Stimulated activated CD4-positive, alpha-beta T cell treated with anti-CD3 and anti-CD28 coated beads, TNF-alpha, amount 100 ng/mL, for 48 hours (primary cell): ENCODE data around the gene UBE2E1.
"Not testable (repeated sequence)": the region's sequence is repeated elsewhere in the genome, so short reads cannot be mapped to it uniquely, and the experiment has no call there.

Source experiments
- DNase-seq, 3 donors: peaks; one replicate each; pipeline ENCODE4 v3.0.0-alpha.2; 2020; ENCODE audit warnings: low read depth in 3 of 3

UBE2E1 gene

DNA sequence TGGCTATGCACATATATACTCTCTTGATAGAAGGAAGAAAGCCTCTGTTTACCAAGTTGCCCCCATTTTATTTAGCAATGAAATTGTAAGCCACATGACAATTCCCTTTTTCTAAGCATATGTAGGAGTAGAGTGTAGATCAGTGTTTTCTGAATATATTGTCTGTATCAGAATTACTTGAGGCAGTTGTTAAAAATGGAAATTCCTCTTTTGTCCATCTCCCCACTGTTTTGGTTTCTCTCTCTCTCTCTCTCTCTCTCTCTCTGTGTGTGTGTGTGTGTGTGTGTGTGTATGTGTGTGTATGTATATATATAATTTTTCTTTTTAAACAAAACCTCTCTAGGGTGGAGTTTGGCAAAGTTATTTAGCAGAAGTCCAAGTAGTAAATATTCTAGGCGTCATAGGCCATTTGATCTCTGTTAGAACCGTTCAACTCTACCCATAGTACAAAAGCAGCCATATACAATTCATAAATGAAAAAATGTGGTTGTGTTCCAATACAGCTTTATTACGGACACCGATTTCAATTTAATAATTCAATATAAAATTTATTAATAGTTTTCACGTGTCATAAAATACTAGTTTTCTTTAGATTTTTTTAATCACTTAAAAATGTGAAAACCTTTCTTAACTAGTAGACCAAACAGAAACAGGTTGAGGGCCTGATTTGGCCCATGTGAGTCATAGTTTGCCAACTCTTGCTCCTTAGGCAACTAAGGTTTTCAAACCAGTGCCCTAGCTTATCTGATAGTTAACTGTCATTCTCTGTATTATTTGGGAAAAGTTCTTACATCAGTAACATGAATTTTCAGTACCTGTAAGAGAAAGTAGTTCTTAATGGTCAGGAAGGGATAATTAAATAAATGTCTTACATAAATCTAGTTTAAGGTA lies 39.8 kb downstream of the UBE2E1 start:
- no peak for DNase-seq

DNA sequence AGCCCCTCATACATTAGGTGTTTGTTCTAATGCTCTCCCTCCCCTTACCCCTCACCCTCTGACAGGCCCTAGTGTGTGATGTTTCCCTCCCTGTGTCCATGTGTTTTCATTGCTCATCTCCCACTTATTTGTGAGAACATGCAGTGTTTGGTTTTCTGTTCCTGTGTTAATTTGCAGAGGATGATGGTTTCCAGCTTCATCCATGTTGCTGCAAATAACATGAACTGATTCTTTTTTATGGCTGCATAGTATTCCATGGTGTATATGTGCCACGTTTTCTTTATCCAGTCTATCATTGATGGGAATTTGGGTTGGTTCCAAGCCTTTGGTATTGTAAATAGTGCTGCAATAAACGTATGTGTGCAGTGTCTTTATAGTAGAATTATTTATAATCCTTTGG lies 43.7 kb downstream of the UBE2E1 start:
- not testable (repeated sequence) for DNase-seq

DNA sequence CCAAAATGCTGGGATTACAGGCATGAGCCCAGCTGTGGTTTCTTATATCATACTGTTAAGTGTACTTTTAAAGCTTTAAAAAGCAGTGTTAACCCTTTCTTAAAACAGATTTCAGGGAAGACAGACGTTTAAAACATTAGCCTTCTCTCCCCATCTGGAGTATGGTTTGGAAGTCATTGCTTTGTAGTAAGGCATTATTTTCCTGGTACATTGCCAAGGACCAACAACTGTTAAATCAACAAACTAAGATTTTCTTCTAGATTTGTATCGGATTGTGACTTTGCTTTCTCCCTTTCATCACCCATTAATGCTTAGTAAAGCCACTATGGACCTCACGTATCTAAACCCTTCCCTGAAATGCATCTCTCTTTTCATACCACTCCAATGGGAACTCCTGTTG lies 50.5 kb downstream of the UBE2E1 start:
- no peak for DNase-seq

DNA sequence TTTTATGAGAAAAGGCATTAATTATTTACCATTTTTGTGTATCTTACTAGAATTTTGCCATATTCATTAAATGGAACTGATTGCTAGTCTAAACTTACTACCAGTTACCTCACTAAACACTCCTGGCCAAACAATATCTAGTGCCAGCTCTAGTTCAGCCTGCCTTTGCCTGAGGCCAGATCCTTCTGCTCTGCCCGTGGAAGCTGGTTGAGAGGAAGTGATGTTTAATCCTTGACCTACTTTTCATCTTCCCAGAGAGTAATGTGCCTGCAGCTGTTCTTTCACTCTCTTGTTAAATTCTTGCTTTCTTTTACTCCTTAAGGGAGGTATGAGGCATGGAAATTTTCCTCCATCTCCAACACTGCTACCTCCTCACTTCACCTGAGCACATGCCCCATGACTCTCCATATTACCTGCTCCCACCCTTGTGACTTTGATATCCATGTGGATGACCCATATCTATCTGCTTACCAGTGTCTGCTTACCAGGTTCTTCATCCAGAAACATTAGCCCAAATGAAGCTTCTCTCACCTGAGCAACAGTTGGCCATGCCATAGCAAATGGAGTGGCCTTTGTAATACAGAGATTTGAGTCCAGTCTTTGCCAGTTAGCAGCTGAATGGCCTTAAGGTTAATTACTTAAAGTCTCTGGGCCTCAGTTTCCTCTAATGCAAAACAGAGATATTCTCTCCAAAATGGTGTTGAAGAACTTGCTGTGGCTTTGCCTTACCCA lies 53.4 kb downstream of the UBE2E1 start:
- DNase-seq = no peak

DNA sequence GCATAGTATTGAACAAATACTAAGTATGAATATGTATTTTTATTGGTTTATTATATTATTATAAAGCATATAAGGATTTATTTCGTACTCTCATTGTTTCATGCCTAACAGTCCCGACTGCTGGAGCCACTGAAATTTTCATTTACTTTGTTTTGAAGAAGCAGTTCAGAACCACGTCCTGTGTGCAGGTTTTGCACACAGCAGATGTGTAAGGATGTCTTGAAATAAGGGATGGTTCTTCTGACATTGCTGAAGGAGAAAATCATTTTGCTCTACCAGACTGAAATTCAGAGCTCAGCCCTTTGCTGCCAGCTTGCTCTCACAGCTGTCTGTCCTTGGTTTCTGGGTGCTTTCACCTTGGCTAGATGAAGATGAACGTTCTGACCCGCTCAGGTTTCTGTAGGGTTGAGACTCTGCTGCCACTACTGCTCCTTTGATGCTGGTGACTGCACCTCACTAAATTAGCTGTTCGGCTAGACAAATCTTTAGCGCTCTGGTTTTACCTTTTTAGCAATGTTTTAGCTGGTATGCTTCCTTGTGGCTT lies 54.2 kb downstream of the UBE2E1 start:
- DNase-seq = no peak

DNA sequence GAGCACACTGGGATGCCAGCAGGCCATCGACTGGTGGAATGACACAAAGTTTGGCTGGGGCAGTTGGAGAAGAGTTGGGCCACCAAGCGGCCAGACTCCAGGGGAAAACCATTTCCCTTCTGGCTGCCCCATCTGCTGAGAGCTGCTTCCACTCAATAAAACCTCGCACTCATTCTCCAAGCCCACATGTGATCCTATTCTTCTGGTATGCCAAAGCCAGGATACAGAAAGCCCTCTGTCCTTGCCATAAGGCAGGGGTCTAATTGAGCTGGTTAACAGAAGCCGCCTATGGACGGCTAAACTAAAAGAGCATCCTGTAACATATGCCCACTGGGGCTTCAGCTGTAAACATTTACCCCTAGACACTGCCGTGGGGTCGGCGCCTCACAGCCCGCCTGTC lies 55.9 kb downstream of the UBE2E1 start:
- no peak for DNase-seq

DNA sequence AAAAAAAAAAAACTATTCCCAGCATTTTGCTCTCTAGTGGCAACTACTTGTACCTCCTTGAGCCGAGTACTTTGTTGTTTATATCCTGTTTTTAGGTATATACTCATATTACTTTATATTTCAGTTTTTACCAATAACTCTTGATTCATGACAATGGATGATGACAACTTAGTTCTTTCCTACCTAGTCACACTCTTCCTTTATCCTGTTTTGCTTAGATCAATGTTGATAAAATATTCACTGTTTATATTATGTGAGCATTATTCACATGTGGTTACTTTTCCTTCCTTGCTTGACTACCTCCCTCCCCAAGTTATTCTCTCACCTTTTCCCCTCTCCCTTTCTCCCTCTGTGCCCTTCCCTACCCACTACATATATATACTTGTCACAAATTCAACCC lies 57.3 kb downstream of the UBE2E1 start:
- no peak for DNase-seq

DNA sequence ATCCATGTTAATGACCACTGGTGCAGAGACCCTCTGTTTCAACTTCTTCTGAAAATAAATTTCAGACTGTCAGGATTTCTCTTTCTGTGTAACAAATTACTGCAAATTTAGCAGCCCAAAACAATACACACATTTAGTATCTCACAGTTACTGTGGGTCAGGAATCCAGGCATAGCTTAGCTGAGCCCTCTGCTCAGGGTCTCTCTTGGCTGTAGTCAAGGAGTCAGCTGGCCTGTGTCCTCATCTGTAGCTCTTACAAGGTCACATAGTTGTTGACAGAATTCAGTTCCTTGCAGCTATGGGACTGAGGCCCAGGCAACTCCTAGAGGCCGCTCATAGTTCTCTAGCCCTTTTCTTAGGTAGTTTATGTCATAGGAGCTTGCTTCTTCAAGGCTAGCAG lies 59.2 kb downstream of the UBE2E1 start:
- DNase-seq = no peak

DNA sequence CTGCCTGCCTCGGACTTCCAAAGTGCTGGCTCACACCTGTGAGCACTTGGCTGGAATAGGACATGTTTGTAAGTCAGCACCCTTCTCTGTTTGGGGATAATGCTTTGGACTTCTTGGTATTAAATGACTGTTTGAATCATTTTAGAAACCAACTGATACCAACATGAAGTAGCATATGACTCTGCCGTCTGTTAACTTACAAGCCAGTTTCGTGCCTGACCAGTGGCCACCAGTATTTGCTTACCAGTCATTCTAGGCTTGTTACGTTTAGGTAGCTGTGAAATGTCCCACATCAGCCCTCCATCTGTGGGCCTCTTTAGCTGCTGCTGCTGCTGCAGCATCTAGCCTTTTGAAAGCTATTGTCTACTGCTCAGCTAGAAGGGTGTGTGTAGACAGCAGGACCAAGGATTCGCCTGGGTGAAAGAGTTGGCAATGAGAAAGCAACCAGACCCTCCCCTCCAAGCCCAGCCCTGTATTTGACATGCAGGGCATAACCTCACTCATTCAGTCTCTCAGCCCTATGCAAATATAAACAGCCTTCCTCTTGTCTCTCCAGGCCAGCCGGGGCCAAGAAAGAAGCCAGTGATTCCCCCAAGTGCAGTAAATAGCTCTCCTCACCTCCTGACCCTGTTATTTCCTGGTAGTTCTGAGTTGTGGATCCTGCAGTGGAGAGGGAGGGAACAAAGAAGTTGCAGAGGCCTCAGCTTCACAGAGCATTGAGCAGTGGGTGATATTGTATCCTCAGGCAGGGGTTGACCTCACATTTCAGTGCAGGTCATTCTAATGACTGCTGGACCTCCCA lies 60.0 kb downstream of the UBE2E1 start:
- no peak for DNase-seq

DNA sequence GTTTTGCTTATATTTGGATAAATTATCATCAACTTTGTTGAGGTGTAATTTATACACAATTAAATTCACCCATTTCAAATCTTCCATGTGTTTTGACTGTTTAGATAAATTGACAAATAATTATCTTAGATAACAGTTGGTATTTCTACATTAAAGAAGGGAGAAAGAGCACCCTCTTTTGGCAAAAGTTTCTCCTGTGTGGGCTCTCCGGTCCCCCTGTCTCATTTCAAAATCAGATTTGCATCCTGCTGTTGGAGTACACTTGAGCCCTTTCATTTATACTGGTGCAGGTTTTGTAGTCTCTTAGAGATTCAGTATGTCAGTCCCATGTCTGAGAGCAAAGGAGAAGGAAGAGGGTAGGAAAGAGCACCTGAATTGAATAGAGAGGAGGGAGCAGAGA lies 61.6 kb downstream of the UBE2E1 start:
- DNase-seq = no peak

DNA sequence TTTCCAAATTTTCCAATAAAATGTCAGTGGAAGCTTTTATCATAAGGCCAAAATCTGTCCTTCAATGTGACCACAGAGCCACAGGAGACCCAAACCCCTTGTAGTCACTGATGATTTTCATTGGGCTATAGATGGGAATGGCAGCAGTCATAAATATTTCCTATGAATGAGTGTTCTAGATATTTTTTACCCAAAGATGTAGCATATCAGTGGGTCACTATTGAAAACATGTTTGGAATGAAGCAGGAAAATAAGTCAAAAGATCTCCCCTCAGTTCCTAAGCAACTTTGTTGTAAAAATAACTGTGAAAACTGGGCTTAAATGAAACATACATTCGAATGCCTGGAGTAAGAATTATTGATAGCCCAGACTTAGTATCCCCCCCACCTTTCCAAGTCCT lies 62.1 kb downstream of the UBE2E1 start:
- DNase-seq = no peak

DNA sequence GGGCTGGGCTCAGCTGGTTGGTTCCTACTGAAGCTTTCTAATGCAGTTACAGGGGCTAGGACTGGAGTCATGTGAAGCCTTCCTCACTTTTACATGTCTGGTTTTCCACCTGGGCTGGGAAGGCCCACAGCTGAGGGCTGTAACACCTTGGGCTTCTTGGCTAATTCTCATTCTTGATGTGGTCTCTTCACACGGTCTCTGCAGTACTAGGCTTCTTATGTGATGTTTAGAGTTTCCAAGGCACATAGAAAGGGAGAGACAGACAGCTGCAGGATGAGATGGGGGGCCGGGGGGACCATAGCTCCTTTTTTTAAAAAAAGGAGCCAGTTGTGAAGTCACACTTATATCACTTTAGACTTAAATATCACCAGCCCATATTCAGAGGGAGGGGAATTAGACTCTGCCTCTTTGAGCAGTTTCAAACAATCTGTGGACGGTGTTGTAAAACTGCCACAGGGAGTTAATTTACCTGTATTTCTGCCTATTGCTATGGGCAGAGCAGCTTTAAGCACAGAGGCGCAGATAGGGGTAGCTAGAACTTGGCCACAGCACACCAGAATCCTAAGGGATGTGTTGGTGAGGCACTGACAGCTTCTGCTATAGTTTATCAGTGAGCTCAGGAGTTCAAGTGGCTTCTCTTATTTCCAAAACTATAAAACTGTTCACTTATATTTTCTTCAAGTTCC lies 64.4 kb downstream of the UBE2E1 start:
- DNase-seq = no peak

DNA sequence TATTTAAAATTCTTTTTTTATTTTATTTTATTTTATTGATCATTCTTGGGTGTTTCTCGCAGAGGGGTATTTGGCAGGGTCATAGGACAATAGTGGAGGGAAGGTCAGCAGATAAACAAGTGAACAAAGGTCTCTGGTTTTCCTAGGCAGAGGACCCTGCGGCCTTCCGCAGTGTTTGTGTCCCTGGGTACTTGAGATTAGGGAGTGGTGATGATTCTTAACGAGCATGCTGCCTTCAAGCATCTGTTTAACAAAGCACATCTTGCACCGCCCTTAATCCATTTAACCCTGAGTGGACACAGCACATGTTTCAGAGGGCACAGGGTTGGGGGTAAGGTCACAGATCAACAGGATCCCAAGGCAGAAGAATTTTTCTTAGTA lies 64.9 kb downstream of the UBE2E1 start:
- DNase-seq = not testable (repeated sequence)

DNA sequence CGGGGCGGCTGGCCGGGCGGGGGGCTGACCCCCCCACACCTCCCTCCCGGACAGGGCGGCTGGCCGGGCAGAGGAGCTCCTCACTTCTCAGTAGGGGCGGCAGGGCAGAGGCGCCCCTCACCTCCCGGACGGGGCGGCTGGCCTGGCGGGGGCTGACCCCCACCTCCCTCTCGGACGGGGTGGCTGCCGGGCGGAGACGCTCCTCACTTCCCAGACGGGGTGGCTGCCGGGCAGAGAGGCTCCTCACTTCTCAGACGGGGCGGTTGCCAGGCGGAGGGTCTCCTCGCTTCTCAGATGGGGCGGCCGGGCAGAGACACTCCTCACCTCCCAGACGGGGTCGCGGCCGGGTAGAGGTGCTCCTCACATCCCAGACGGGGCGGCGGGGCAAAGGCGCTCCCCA lies 65.6 kb downstream of the UBE2E1 start:
- not testable (repeated sequence) for DNase-seq

DNA sequence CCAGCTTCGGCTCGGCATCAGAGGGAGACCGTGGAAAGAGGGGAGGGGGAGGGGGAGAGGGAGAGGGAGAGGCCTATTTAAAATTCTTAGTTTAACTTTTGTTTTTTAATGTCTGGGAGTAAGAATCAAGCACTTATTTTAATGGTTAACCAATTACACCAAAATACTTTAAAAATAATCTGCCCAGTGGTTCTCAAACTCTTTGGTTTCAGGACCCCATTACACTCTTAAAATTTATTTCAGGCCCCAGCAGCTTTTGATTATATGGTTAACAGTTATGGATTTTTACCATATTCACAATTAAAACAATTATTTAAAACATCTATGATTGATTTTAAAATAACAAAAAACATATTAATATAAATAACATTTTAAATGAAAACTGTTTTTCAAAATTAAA lies 66.6 kb downstream of the UBE2E1 start:
- no peak for DNase-seq

DNA sequence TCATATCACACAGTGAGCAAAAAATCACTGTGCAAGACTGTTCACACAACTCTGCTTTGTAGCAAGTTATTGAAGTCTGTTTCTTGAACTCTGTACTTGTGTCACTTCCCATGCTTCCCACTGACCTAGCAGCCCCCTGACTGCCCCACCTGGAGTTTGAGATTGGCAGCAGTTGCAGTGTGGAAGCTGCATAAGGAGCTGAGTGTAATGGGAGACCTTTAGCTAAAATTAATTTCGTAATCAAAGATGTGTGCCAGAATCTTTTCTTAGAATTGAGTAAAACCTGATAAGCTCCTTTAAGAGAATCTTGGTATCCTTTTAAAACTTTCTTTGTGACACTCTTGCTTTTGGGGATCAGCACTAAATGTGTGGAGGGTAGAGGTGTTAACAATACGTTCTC lies 68.2 kb downstream of the UBE2E1 start:
- DNase-seq = no peak

DNA sequence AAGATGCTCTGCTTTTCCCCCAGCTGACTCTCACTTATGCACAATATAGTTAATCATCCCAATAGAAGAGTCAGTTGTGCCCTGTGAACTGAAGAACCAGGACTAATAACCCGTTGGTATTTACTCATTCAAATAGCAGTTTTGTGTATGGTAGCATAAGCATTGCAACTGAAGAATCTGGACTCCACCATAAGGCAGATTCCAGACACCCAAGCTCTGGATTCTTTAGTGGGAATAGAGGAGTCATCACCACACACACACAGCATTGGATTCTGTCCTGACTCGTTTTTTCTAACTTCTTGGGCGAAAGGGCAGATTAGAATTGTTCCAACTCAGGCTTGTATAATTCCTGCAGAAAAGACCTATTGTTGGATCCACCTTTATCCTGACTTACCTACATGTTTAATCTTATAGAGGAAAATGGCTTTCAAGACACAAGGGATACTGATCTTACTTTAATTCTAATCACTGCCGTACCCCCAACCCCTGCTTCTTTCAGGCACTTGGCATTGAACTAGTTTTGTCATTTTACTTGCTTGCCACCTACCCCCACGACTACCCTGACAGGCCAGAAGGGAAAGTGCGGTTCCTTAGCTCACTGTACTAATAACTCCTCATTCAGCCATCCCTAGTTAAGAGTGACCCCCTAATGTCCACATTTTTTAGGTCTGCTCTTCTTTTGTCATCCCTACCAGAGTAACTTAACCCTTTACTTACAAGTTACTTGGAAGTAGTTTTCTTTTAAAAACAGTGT lies 68.8 kb downstream of the UBE2E1 start:
- no peak for DNase-seq

DNA sequence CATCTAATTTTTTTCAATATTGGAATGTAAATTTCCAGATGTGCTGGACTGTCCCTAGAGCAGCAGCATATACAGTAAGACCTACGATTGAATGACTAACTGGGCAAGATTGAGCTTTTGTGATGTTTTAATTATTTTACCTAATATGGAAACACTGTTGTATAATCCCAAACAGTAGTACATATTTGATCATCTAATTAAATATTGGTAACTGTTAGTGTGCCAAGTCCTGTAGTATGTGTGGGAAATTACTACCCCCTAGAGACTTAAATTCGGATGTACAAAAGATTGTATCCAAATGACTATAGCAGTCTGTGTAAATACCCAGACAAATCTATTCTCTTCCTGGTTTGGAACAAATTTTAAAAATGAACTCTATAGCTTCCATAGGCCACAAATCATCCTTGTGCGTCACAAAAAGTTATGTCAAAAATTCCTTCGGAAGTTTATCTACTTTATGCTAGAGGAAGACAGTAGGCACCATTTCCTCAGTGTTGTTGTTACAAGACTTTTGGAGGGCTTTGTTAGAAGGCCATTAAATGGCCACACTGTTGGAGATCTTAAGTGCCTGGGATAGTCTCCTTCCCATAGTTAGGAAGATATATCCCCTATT lies 69.5 kb downstream of the UBE2E1 start:
- no peak for DNase-seq

DNA sequence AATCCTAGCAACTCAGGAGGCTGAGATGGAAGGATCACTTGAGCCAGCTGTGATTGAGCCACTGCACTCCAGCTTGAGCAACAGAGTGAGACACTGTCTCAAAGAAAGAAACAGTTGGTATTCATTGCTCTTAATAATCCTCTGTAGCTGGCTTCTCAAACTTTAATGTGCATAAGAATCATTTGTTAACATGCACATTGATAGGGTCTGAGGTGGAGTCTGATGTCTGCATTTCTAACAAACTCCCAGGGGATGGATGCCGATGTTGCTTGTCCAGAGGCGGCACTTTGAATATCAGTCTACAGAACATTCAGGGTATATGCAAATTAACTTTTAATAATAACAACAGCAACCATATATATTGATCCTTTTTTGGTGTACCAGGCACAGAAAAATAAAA lies 71.2 kb downstream of the UBE2E1 start:
- DNase-seq = no peak

DNA sequence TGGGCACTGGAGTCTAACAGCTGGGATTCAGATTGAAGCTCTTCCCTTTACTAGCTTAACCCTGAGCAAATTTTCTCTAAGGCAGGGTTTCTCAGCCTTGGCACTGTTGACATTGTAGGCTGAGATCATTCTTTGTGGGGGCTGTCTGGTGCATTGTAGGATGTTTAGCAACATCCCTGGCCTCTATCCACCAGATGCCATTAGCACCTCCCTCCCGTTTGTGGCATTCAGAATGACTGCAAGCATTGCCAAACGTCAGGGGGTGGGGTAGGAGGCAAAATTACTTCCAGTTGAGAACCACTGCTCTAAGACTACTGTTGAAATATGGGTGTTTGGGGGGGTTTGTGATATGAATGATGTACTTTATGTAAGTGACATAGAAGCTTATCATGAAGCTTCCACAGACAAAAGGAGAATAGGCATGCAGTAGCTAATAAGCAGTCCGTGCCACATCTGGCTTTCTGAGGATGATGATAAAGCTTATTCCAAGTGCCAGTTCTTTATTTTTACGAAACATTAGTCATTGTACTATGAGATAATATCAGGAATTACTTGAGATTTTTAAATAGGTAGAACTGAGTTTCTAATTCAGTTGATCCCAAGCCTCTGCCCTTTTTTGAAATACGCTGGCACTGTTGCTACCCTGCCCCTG lies 71.7 kb downstream of the UBE2E1 start:
- DNase-seq = no peak
